Naive thymus-derived CD4-positive, alpha-beta T cell (primary cell): ENCODE data around the gene GNAI3. TPM values are rescaled to one million over a fixed set of nuclear protein-coding genes. Genes with fewer than 3 reads are reported as not detected.

Source experiments
- ATAC-seq: fragments of 150-1000 bp; cut with Tn5 transposase; 2 replicates; pipeline ENCODE4 v1.10.0; 2021; ENCODE audit warnings: mild to moderate bottlenecking, moderate library complexity
- CTCF ChIA-PET: fragments of 350-600 bp; sonication (Branson Sonifier 250); formaldehyde crosslinking; loops from one replicate; lab custom pipeline; 2021; ENCODE audit warnings: antibody characterized with exemption; lab: Charles Lee
- POLR2A ChIA-PET: fragments of 350-600 bp; sonication (Branson Sonifier 250); formaldehyde crosslinking; loops from one replicate; lab custom pipeline; 2021; ENCODE audit warnings: antibody characterized with exemption, inconsistent platforms; lab: Charles Lee
- DNase-seq, 9 donors: peaks; one replicate each; pipeline versions ENCODE4 v3.0.0 to v3.0.0-alpha.2; 2020 to 2022; ENCODE audit warnings: mixed read lengths in 1 of 9
- H3K27ac ChIP-seq: one replicate; pipeline ENCODE4 v1.7.0; 2013; ENCODE audit warnings: mild to moderate bottlenecking, low read depth, low read length, moderate library complexity
- H3K27me3 ChIP-seq, 2 donors: one replicate each; pipeline ENCODE4 v1.7.0; 2013; ENCODE audit warnings: low read length in 2 of 2, mild to moderate bottlenecking in 2 of 2, moderate library complexity in 2 of 2; ENCODE audit not compliant: control insufficient read depth in 2 of 2, insufficient read depth in 2 of 2
- H3K36me3 ChIP-seq, 3 experiments: 1 replicate in 2 of 3; 2 replicates in 1 of 3; pipeline ENCODE4 v1.7.0; 2013; ENCODE audit warnings: low read length in 3 of 3, mild to moderate bottlenecking in 3 of 3, moderate library complexity in 1 of 3; ENCODE audit not compliant: insufficient read depth in 3 of 3, control insufficient read depth in 2 of 3
- H3K4me1 ChIP-seq, 2 donors: one replicate each; pipeline ENCODE4 v1.7.0; 2013; ENCODE audit warnings: low read length in 2 of 2, mild to moderate bottlenecking in 2 of 2, moderate library complexity in 1 of 2; ENCODE audit not compliant: control insufficient read depth in 2 of 2, insufficient read depth in 2 of 2
- H3K4me3 ChIP-seq: 2 replicates; pipeline ENCODE4 v1.7.0; 2013; ENCODE audit warnings: mild to moderate bottlenecking, low read length
- H3K9me3 ChIP-seq, 3 experiments: 1 replicate in 2 of 3; 2 replicates in 1 of 3; pipeline ENCODE4 v1.7.0; 2013; ENCODE audit warnings: low read length in 3 of 3; ENCODE audit not compliant: control insufficient read depth in 2 of 3
- H3K27ac Mint-ChIP-seq, 9 donors: one replicate each; pipeline ENCODE4 v1.8.0; 2020 to 2022; ENCODE audit warnings: mixed read lengths in 9 of 9, mild to moderate bottlenecking in 8 of 9, moderate library complexity in 5 of 9, inconsistent platforms in 2 of 9
- H3K27me3 Mint-ChIP-seq, 5 donors: one replicate each; pipeline ENCODE4 v1.8.0; 2021 to 2022; ENCODE audit warnings: mixed read lengths in 5 of 5, mild to moderate bottlenecking in 1 of 5
- H3K36me3 Mint-ChIP-seq, 5 donors: one replicate each; pipeline ENCODE4 v1.8.0; 2020 to 2022; ENCODE audit warnings: mixed read lengths in 5 of 5, mild to moderate bottlenecking in 3 of 5, inconsistent platforms in 1 of 5
- H3K4me1 Mint-ChIP-seq, 7 donors: one replicate each; pipeline ENCODE4 v1.8.0; 2020 to 2022; ENCODE audit warnings: mixed read lengths in 7 of 7, mild to moderate bottlenecking in 3 of 7, inconsistent platforms in 1 of 7
- H3K4me3 Mint-ChIP-seq, 10 donors: one replicate each; pipeline ENCODE4 v1.8.0; 2020 to 2022; ENCODE audit warnings: mild to moderate bottlenecking in 10 of 10, mixed read lengths in 10 of 10, moderate library complexity in 6 of 10, inconsistent platforms in 2 of 10
- H3K9me3 Mint-ChIP-seq, 11 donors: one replicate each; pipeline ENCODE4 v1.8.0; 2020 to 2022; ENCODE audit warnings: mixed read lengths in 11 of 11, mild to moderate bottlenecking in 4 of 11, inconsistent platforms in 1 of 11, moderate library complexity in 1 of 11
- intact Hi-C, 2 donors: fragments of 100-400 bp; cut with micrococcal nuclease; formaldehyde crosslinking; loops; one replicate each; pipeline ENCODE4 v1.15.1; 2023
- polyA plus RNA-seq, 2 donors: library from polyadenylated mRNA; unstranded; fragments of 300-500 nt; fragmentation: Illumina TruSeq; gene quantifications; one replicate each; pipeline ENCODE4 v1.2.3, GENCODE V29; 2021
- total RNA-seq, 6 experiments: library from RNA in 5 of 6; stranded (reverse) in 5 of 6; gene quantifications; 1 replicate in 5 of 6; 2 replicates in 1 of 6; pipeline ENCODE4 v1.2.3 and lab custom pipeline; 2021 to 2026

The GNAI3 gene
- total and polyA plus RNA-seq, 7 experiments from 2014 or later, result 4.9 to 9.3 (median 7.2) TPM

DNA sequence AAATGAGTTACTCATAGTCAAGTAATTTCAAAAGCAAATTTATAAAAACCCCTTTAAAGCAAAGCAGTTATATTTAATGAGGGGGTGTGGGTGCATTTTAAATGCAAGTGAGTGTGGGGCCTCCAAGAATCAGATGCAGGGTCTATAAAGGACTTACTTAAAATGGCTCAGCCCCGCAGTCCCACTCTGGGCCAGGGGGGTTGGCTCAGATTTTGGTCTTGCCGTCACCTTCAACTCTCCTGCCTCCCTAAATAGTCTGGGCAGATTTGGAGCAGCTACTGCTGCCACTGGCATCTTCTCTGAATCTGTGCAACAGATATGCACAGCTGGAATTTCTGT lies 87.4 kb downstream of the GNAI3 start:
- no peak overlapping the region for H3K27ac ChIP-seq
- ATAC-seq (no peak), DNase-seq (no peak)
- CTCF ChIA-PET, result interaction anchor here (1.2 to 9.2 kb wide), 4 partner anchors 10 to 139 kb away, joined by 3 to 84 read pairs (median 4); partner anchors contain the start of gene GNAI3
- H3K36me3 ChIP-seq, result peaks cover under 1 to 17% (median 4%) of the 10 kb centered on the region in 3 experiments
- Mint-ChIP-seq H3K9me3 (peaks cover 0 to 1% (median 0%) of the 10 kb centered on the region in 11 donors), H3K27ac (peak overlapping the region in 1 of 9 donors; percentile 61), H3K36me3 (peaks cover 0 to 4% (median 3%) of the 10 kb centered on the region in 5 donors), H3K4me1 (peaks cover 11 to 18% (median 15%) of the 10 kb centered on the region in 7 donors), H3K27me3 (peaks cover 0 to 3% (median 0%) of the 10 kb centered on the region in 5 donors), H3K4me3 (no peak overlapping the region)
- intact Hi-C loops, result no loop called here
- no peak overlapping the region for H3K4me3 ChIP-seq
- no peaks in the 10 kb centered on the region for H3K9me3 ChIP-seq
- POLR2A ChIA-PET, result interaction anchor here (1.0 to 1.1 kb wide), 2 partner anchors 13 to 87 kb away, joined by 3 read pairs; partner anchors contain the start of gene GNAI3
- H3K4me1 ChIP-seq, result peaks cover 3 to 10% of the 10 kb centered on the region in 2 donors
- no peaks in the 10 kb centered on the region for H3K27me3 ChIP-seq

DNA sequence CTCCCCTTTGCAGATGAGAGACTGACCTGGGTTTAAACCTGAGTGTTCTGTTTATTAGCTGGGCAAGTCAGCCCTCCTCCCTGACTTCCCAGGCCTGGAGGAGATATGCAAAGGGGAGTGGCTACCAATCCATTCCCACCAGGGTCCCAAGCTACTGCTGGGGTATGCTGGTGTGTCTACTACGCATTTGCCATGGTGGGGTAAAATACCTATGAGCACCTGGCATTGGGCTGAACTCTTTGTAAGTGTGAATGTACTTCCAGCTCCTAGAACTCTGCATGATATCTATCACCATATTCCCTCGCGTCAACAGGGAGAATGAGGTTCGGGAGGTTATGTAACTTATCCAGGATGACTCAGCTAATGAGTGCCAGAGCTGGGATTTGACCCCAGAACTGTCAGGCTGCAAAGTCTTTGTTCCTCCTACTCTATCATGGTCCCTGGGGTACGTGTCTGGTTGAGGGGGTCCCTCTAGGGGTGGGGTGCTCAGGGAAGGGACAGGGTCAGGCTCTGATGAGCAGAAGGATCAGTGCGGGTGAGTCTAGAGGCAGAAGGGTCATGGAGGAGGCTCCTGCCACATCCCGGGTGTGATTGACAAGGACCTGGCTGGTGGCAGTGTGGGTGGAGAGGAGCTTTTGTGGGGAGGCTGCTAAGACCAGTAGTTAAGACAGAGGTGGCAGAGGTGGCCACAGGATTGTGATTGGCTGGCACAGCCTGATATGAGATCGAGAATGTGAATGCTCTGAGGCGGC lies 88.0 kb downstream of the GNAI3 start:
- H3K36me3 Mint-ChIP-seq, result peaks cover 0 to 4% (median 0%) of the 10 kb centered on the region in 5 donors
- Histone ChIP-seq H3K4me3 (no peak overlapping the region), H3K9me3 (no peaks in the 10 kb centered on the region), H3K27me3 (no peaks in the 10 kb centered on the region), H3K36me3 (peaks cover 0 to 11% (median 0%) of the 10 kb centered on the region in 3 experiments), H3K4me1 (peaks cover 3 to 10% of the 10 kb centered on the region in 2 donors), H3K27ac (no peak overlapping the region)
- H3K27me3 Mint-ChIP-seq, result peaks cover 0 to 3% (median 0%) of the 10 kb centered on the region in 5 donors
- POLR2A ChIA-PET, result interaction anchor here (0.9 to 1.1 kb wide), 3 partner anchors 12 to 90 kb away, joined by 3 read pairs; partner anchors contain the start of gene GNAI3
- CTCF ChIA-PET, result interaction anchor here (0.6 to 9.2 kb wide), 9 partner anchors 9 to 378 kb away, joined by 3 to 84 read pairs (median 4); partner anchors contain the start of genes CYB561D1, GNAI3 and GSTM4
- peak overlapping the region in 2 of 9 donors; percentile 22 to 61 for H3K27ac Mint-ChIP-seq
- no peak overlapping the region for H3K4me3 Mint-ChIP-seq
- DNase-seq, result no peak
- peaks cover 0 to 3% (median 0%) of the 10 kb centered on the region in 11 donors for H3K9me3 Mint-ChIP-seq
- ATAC-seq, result no peak
- intact Hi-C loops, result no loop called here
- H3K4me1 Mint-ChIP-seq, result peaks cover 11 to 18% (median 15%) of the 10 kb centered on the region in 7 donors

DNA sequence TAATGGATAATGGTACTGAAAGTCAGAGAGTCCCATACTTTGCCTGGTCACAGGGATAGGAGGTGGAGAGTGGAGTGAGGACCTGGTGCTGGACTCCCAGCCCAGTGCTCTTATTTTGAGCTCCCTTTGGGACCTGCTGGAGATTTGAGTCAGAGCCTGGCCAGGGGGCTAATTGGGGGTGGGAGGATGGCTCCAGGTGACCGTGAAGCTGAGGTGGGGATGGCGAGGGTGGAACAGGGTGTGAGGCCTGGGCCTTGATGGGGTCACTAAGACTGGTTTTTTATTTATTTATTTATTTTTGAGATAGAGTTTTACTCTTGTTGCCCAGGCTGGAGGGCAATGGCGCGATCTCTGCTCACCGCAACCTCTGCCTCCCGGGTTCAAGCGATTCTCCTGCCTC lies 89.0 kb downstream of the GNAI3 start:
- Mint-ChIP-seq H3K4me3 (no peak overlapping the region), H3K27ac (no peak overlapping the region), H3K36me3 (no peaks in the 10 kb centered on the region), H3K4me1 (peaks cover 11 to 18% (median 15%) of the 10 kb centered on the region in 7 donors), H3K27me3 (peaks cover 0 to 3% (median 0%) of the 10 kb centered on the region in 5 donors), H3K9me3 (peaks cover 0 to 3% (median 0%) of the 10 kb centered on the region in 11 donors)
- H3K27ac ChIP-seq, result no peak overlapping the region
- ChIA-PET POLR2A (interaction anchor here (0.9 to 1.0 kb wide), 3 partner anchors 13 to 91 kb away, joined by 3 read pairs; no protein-coding TSS in a partner anchor), CTCF (interaction anchor here (1.0 to 9.2 kb wide), 7 partner anchors 8 to 143 kb away, joined by 3 to 84 read pairs (median 3); partner anchors contain the start of genes CYB561D1 and GSTM4)
- no peak for DNase-seq
- no peak overlapping the region for H3K4me3 ChIP-seq
- intact Hi-C loops, result no loop called here
- peaks cover 3 to 10% of the 10 kb centered on the region in 2 donors for H3K4me1 ChIP-seq
- H3K27me3 ChIP-seq, result no peaks in the 10 kb centered on the region
- H3K36me3 ChIP-seq, result peaks cover 0 to under 1% (median 0%) of the 10 kb centered on the region in 3 experiments
- H3K9me3 ChIP-seq, result no peaks in the 10 kb centered on the region
- ATAC-seq, result no peak

DNA sequence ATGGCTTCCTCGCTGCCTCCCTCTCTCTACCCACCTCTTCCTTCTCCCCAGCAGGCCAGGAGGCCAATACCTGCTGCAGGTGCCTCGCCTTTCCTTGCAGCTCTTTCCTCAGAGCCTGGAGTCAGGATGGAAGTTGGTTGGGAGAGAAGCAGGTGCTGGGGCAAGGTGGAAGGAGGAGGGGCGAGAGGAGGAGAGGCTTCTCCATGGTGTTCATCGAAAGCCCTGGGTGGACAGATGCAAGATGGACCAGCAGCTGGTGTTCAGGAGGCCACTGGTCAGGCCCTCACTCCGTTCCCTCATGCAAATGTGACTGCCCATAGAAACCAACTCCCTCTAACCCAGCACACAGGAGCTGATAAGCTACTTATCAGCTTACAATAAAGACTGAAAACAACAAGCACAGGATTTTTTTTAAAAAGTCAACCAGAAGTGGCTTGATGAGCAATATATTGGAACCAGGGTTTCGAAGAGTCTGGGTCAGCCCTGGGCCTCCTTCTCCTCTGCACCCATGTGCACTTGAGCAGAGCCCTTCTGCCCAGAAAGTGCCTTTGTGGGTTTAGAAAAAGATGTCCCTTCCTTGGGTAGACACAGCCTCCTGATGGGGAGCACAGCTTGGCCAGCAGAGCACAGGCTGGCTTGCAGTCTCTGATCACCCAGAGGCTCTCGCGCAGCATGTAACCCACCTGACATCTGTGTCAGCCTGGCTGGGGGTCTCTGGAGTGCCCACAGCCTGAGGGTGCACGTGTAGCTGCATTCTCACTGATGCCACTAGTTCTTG lies 90.8 kb downstream of the GNAI3 start:
- Histone ChIP-seq H3K27ac (no peak overlapping the region), H3K36me3 (no peaks in the 10 kb centered on the region), H3K9me3 (no peaks in the 10 kb centered on the region), H3K4me1 (peaks cover 6 to 15% of the 10 kb centered on the region in 2 donors), H3K27me3 (no peaks in the 10 kb centered on the region), H3K4me3 (no peak overlapping the region)
- intact Hi-C loops, result no loop called here
- peaks cover 0 to 3% (median 0%) of the 10 kb centered on the region in 11 donors for H3K9me3 Mint-ChIP-seq
- no peak for DNase-seq
- H3K4me3 Mint-ChIP-seq, result no peak overlapping the region
- peaks cover 9 to 23% (median 14%) of the 10 kb centered on the region in 7 donors for H3K4me1 Mint-ChIP-seq
- ChIA-PET CTCF (interaction anchor here (0.7 to 9.2 kb wide), 23 partner anchors 7 to 355 kb away, joined by 3 to 116 read pairs (median 4); partner anchors contain the start of genes AHCYL1, GNAI3 and GSTM4), POLR2A (interaction anchor here (0.7 to 2.1 kb wide), 6 partner anchors 90 to 345 kb away, joined by 3 to 11 read pairs (median 4); partner anchors contain the start of genes AHCYL1 and GNAI3)
- H3K27me3 Mint-ChIP-seq, result peaks cover 0 to 3% (median 0%) of the 10 kb centered on the region in 5 donors
- no peak for ATAC-seq
- H3K36me3 Mint-ChIP-seq, result no peaks in the 10 kb centered on the region
- no peak overlapping the region for H3K27ac Mint-ChIP-seq

DNA sequence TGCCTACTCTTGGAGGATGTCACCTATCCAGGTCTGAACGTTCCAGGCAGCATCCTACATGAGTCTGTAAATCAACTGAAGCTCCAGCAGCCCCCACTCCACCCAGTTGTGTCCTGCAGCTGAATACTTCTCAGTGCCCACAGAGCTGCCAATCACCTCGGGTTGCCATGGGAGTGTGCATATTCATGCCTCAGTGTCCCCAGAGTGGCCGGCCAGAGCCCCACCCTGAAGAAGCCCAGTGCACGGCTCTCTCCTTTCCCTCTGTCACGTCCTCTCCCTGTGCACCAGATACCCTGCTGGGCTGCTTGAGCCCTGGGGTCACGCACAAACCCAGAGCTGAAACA lies 91.4 kb downstream of the GNAI3 start:
- ATAC-seq (no peak), DNase-seq (no peak)
- no peak overlapping the region for H3K27ac ChIP-seq
- peaks cover 5 to 17% (median 9%) of the 10 kb centered on the region in 7 donors for H3K4me1 Mint-ChIP-seq
- H3K36me3 ChIP-seq, result no peaks in the 10 kb centered on the region
- H3K27me3 ChIP-seq, result no peaks in the 10 kb centered on the region
- peaks cover 0 to 3% (median 0%) of the 10 kb centered on the region in 5 donors for H3K27me3 Mint-ChIP-seq
- H3K27ac Mint-ChIP-seq, result peak overlapping the region in 2 of 9 donors; percentile 28 to 59
- peaks cover 0 to 3% (median 0%) of the 10 kb centered on the region in 11 donors for H3K9me3 Mint-ChIP-seq
- intact Hi-C loops, result loop anchor here (1.0 to 5.0 kb wide), 5 partner anchors 62 to 467 kb away; partner anchors contain the start of gene CSF1 (in 1 of the 2)
- H3K9me3 ChIP-seq, result no peaks in the 10 kb centered on the region
- H3K4me3 Mint-ChIP-seq, result peak overlapping the region in 1 of 10 donors; percentile 8
- peaks cover 6 to 9% of the 10 kb centered on the region in 2 donors for H3K4me1 ChIP-seq
- no peak overlapping the region for H3K4me3 ChIP-seq
- ChIA-PET CTCF (interaction anchor here (0.7 to 9.2 kb wide), 36 partner anchors 8 to 790 kb away, joined by 3 to 116 read pairs (median 4); partner anchors contain the start of genes AHCYL1, GNAI3, GSTM4 and PSMA5), POLR2A (interaction anchor here (0.6 to 2.1 kb wide), 9 partner anchors 91 to 345 kb away, joined by 3 to 11 read pairs (median 3); partner anchors contain the start of genes AHCYL1 and GNAI3)
- no peaks in the 10 kb centered on the region for H3K36me3 Mint-ChIP-seq
